ENCODE data around the gene UAP1L1.

UAP1L1 gene

GRCh38 chr9:137107982-137108381 lies 30.7 kb downstream of the UAP1L1 start:
- Mint-ChIP-seq H3K27me3 (no peaks in the 10 kb centered on the region), H3K36me3 (no peaks in the 10 kb centered on the region), H3K9me3 (ENCODE audit: low read depth) (no peaks in the 10 kb centered on the region), H3K27ac (no peak overlapping the region), H3K4me1 (ENCODE audit: low read depth) (no peaks in the 10 kb centered on the region), H3K4me3 (no peak overlapping the region)

- Mint-ChIP-seq H3K27me3 (no peaks in the 10 kb centered on the region), H3K27ac (no peak overlapping the region), H3K9me3 (ENCODE audit: low read depth) (no peaks in the 10 kb centered on the region)
Observed at GRCh38 chr9:137108608-137109249, 31.4 kb downstream of the UAP1L1 start.

GRCh38 chr9:137109250-137110146 lies 32.2 kb downstream of the UAP1L1 start:
- Mint-ChIP-seq H3K4me1 (ENCODE audit: low read depth) (no peaks in the 10 kb centered on the region), H3K36me3 (no peaks in the 10 kb centered on the region), H3K4me3 (no peak overlapping the region), H3K27ac (no peak overlapping the region), H3K27me3 (no peaks in the 10 kb centered on the region), H3K9me3 (ENCODE audit: low read depth) (no peaks in the 10 kb centered on the region)

More at GRCh38 chr9:137108608-137109249, 31.4 kb downstream of the UAP1L1 start:
- Mint-ChIP-seq H3K4me1 (ENCODE audit: low read depth) (no peaks in the 10 kb centered on the region), H3K4me3 (no peak overlapping the region), H3K36me3 (no peaks in the 10 kb centered on the region)

- Mint-ChIP-seq H3K27ac (no peak overlapping the region), H3K9me3 (ENCODE audit: low read depth) (no peaks in the 10 kb centered on the region), H3K36me3 (no peaks in the 10 kb centered on the region), H3K27me3 (no peaks in the 10 kb centered on the region), H3K4me1 (ENCODE audit: low read depth) (no peaks in the 10 kb centered on the region), H3K4me3 (no peak overlapping the region)
Observed at GRCh38 chr9:137110147-137110910, 33.0 kb downstream of the UAP1L1 start.

GRCh38 chr9:137110911-137111787 lies 33.8 kb downstream of the UAP1L1 start:
- Mint-ChIP-seq H3K4me3 (no peak overlapping the region), H3K27ac (no peak overlapping the region), H3K4me1 (ENCODE audit: low read depth) (no peaks in the 10 kb centered on the region), H3K36me3 (no peaks in the 10 kb centered on the region), H3K9me3 (ENCODE audit: low read depth) (no peaks in the 10 kb centered on the region), H3K27me3 (no peaks in the 10 kb centered on the region)

GRCh38 chr9:137111788-137112563 lies 34.7 kb downstream of the UAP1L1 start:
- Mint-ChIP-seq H3K4me3 (no peak overlapping the region), H3K9me3 (ENCODE audit: low read depth) (no peaks in the 10 kb centered on the region), H3K4me1 (ENCODE audit: low read depth) (no peaks in the 10 kb centered on the region), H3K27ac (no peak overlapping the region), H3K36me3 (no peaks in the 10 kb centered on the region), H3K27me3 (no peaks in the 10 kb centered on the region)

- H3K9me3 Mint-ChIP-seq (ENCODE audit: low read depth): no peaks in the 10 kb centered on the region
- no peaks in the 10 kb centered on the region for H3K36me3 Mint-ChIP-seq
- H3K27ac Mint-ChIP-seq: no peak overlapping the region
- peak overlapping the region; percentile 77 for H3K4me3 Mint-ChIP-seq
- H3K4me1 Mint-ChIP-seq (ENCODE audit: low read depth): no peaks in the 10 kb centered on the region
- no peaks in the 10 kb centered on the region for H3K27me3 Mint-ChIP-seq
Observed at GRCh38 chr9:137112564-137113384, 35.5 kb downstream of the UAP1L1 start.

- Mint-ChIP-seq H3K4me1 (ENCODE audit: low read depth) (no peaks in the 10 kb centered on the region), H3K4me3 (peak overlapping the region; percentile 77), H3K27me3 (no peaks in the 10 kb centered on the region), H3K27ac (no peak overlapping the region), H3K36me3 (no peaks in the 10 kb centered on the region), H3K9me3 (ENCODE audit: low read depth) (no peaks in the 10 kb centered on the region)
Observed at GRCh38 chr9:137113385-137114159, 36.3 kb downstream of the UAP1L1 start.

- no peak overlapping the region for H3K27ac Mint-ChIP-seq
- H3K4me3 Mint-ChIP-seq: peak overlapping the region; percentile 63
- H3K4me1 Mint-ChIP-seq (ENCODE audit: low read depth): peaks cover 6% of the 10 kb centered on the region
Observed at GRCh38 chr9:137114220-137114612, 36.9 kb downstream of the UAP1L1 start.

GRCh38 chr9:137114613-137115393 lies 37.5 kb downstream of the UAP1L1 start, which contains the start of gene DPP7:
DPP7 (minus strand) TSS chr9:137114733; CDS start chr9:137114713, 20 bp downstream.
- H3K4me3 Mint-ChIP-seq: peak within 1 kb of the TSS; percentile 77
- H3K9me3 Mint-ChIP-seq (ENCODE audit: low read depth): no peaks in the 10 kb centered on the region
- peaks cover 10% of the 10 kb centered on the region for H3K4me1 Mint-ChIP-seq (ENCODE audit: low read depth)
- no peaks in the 10 kb centered on the region for H3K27me3 Mint-ChIP-seq
- H3K27ac Mint-ChIP-seq: no peak within 1 kb of the TSS
- no peaks in the 10 kb centered on the region for H3K36me3 Mint-ChIP-seq

More at GRCh38 chr9:137114220-137114612, 36.9 kb downstream of the UAP1L1 start:
- Mint-ChIP-seq H3K27me3 (no peaks in the 10 kb centered on the region), H3K9me3 (ENCODE audit: low read depth) (no peaks in the 10 kb centered on the region), H3K36me3 (no peaks in the 10 kb centered on the region)

GRCh38 chr9:137115394-137116026 lies 38.2 kb downstream of the UAP1L1 start:
- Mint-ChIP-seq H3K4me1 (ENCODE audit: low read depth) (peaks cover 10% of the 10 kb centered on the region), H3K4me3 (peak overlapping the region; percentile 61), H3K27me3 (no peaks in the 10 kb centered on the region), H3K36me3 (no peaks in the 10 kb centered on the region), H3K9me3 (ENCODE audit: low read depth) (no peaks in the 10 kb centered on the region), H3K27ac (no peak overlapping the region)
